GM18526 (cell line): ENCODE data around the gene C1QA.

Source experiments
- POLR2A ChIP-seq: IDR thresholded peaks from 3 replicates; pipeline ENCODE4 v1.6.1; 2011; ENCODE audit not compliant: insufficient read length; ENCODE audit errors: extremely low read depth

The C1QA gene, protein sequence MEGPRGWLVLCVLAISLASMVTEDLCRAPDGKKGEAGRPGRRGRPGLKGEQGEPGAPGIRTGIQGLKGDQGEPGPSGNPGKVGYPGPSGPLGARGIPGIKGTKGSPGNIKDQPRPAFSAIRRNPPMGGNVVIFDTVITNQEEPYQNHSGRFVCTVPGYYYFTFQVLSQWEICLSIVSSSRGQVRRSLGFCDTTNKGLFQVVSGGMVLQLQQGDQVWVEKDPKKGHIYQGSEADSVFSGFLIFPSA

GRCh38 chr1:22636353-22636752, at the start of gene C1QA:
TSS of gene C1QA (plus strand) at chr1:22636628. CDS start at chr1:22637617, 989 bp downstream.
- no peak for TF ChIP-seq POLR2A

DNA sequence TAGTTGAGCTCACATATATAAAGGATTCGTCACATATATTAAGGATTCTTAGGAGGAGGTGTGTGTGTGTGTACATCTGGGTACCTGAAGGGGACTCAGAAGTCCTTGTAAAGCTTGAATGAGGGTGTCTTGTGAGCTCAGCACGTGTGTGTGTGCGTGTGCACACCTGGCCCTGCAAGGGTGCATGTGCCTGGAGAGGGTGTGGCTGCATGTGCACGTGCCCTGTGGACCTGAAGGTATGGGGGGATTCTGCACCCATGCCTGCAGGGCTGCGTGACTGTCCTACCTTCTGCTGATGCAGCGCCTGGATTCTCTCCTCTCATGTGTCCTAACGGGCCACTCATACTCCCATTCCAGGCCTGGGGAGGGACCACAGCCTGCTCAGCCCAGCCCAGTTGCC, 49.2 kb upstream of the C1QA start:
- TF ChIP-seq POLR2A = no peak

GRCh38 chr1:22588899-22589422, 47.5 kb upstream of the C1QA start:
- TF ChIP-seq POLR2A = no peak

GRCh38 chr1:22591576-22591975, 44.9 kb upstream of the C1QA start:
- TF ChIP-seq POLR2A = no peak

DNA sequence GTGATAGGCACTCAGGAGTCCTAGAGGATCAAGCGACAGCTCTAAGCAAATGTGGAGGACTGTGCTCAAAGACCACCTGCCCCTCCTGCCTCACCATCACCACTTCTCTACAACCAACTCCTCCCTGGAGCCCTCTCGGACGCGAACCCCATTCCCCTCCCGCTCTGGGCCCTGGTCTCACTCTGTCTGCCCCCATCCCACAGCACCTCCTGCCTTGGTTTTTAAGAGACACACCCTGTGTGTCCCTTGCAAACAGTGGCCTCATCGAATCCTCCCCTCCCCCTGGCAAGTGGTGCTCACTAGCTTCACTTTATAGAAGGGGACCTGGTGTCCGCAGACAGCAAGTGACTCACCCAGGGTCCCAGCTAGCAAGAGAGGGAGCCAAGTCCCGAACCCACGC, 44.4 kb upstream of the C1QA start:
- no peak for TF ChIP-seq POLR2A

DNA sequence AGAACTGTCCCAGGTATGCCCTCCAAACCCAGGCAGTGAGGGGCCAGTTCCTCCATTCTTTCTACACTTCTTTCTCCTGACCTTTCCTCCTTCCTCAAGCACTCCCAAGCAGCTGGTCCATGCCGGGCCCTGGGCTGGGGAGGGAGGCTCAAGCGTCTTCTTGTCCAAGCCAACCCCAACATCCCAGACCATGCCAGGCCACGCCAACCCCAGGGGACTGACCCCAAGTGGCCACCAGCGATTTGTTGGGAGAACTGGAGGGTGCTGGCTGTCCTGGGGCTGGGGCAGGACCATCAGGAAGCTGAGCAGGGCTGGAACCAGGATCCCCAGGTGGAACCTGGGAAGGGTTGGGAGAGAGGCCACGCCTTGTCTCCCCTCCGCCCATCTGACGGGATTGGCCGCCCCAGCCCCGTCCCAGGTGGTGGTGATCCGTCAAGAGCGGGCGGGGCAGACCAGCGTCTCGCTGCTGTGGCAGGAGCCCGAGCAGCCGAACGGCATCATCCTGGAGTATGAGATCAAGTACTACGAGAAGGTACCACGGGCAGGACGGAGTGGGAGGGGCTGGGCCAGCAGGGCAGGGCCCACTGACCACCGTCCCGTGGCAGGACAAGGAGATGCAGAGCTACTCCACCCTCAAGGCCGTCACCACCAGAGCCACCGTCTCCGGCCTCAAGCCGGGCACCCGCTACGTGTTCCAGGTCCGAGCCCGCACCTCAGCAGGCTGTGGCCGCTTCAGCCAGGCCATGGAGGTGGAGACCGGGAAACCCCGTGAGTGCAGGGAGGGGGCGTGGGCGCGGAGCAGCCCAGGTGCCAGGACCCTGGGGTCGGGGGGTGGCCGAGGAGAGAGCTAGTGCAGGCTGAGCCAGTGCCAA, 43.3 kb upstream of the C1QA start:
- TF ChIP-seq POLR2A = no peak

DNA sequence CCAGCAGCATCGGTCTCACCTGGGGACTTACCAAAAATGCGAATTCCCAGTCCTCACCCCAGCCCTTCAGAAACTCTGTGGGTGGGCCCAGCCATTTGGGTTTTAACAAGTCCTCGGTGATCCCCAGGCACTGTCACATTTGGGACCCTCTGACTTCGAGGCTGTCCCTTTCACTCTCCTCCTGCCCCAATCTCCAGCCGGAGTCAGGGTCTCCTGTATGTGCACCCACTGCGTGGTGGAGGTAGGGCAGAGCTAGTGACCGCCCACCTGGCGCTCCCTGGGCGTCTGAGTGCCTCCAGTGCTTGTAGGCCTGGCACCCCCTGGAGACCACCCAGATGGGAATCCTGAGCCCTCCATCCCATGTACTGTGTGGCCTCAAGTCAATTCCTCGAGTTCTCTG, 42.0 kb upstream of the C1QA start:
- TF ChIP-seq POLR2A = no peak

DNA sequence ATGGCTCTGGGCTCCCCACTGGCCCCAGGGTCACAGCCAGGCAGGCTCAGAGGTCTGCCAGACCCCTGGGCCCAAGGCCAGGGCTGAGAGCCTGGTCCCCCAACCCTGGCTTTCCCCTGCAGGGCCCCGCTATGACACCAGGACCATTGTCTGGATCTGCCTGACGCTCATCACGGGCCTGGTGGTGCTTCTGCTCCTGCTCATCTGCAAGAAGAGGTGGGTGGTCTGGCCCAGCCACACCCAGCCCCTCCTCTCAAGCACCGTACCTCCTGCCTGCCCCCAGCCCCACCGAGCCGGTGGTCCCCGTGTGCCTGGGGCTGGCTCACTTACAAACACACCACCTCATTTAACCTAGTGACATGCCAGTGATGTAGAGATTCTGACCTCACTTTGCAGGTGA, 41.3 kb upstream of the C1QA start:
- no peak for TF ChIP-seq POLR2A

DNA sequence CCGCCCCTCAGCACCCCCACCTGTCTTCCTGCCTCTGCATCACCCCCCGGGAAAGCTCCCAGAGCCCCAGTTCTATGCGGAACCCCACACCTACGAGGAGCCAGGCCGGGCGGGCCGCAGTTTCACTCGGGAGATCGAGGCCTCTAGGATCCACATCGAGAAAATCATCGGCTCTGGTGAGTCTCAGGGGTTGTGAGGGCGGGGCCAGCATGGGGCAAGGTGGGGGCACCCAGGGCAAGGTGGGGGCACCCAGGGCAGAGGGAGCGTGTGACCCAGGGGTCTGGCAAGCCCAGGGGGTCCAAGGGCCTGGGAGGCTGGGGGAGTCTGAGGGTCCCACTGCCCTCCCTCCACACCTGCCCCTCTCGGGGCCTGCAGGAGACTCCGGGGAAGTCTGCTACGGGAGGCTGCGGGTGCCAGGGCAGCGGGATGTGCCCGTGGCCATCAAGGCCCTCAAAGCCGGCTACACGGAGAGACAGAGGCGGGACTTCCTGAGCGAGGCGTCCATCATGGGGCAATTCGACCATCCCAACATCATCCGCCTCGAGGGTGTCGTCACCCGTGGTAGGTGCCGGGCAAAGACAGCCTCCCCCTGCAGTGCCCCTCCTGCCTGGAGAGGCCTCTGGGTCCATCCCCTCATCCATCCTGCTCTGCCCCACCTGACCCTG, 39.0 kb upstream of the C1QA start:
- TF ChIP-seq POLR2A = no peak

GRCh38 chr1:22597996-22598395, 38.4 kb upstream of the C1QA start:
- TF ChIP-seq POLR2A = no peak

GRCh38 chr1:22598736-22599135, 37.7 kb upstream of the C1QA start:
- TF ChIP-seq POLR2A = no peak

- TF ChIP-seq POLR2A = no peak
Observed at GRCh38 chr1:22600071-22600816, 36.2 kb upstream of the C1QA start.

DNA sequence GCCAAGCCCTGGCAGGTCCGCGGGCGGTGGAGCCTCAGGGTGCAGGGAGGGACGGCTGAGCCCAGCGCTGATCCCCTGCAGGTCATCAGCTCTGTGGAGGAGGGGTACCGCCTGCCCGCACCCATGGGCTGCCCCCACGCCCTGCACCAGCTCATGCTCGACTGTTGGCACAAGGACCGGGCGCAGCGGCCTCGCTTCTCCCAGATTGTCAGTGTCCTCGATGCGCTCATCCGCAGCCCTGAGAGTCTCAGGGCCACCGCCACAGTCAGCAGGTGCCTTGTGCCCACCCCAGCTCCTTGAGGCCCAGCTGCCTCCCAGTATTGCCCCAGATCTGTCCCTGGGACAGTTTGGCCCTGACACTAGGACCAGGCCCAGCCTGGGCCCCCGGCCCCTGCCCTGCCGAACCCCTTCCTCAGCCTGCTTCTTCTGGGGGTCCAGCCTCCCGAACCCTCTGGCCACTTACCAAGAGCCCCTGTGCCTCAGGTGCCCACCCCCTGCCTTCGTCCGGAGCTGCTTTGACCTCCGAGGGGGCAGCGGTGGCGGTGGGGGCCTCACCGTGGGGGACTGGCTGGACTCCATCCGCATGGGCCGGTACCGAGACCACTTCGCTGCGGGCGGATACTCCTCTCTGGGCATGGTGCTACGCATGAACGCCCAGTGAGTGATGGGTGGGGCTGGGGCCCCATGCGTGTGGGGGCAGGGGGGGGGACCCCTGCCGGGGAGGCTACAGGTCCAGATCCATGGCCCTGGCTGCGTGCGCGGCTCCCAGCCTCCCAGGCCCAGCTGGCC, 35.4 kb upstream of the C1QA start:
- no peak for TF ChIP-seq POLR2A

- no peak for TF ChIP-seq POLR2A
Observed at GRCh38 chr1:22601610-22602009, 34.8 kb upstream of the C1QA start.

GRCh38 chr1:22602060-22602740, 34.2 kb upstream of the C1QA start:
- TF ChIP-seq POLR2A = no peak
